GM06990 (cell line): Measurements from ENCODE around the gene RAB11FIP4.

Experiments
- DNase-seq: peaks from one replicate; pipeline ENCODE4 v3.0.0-alpha.2; 2011; ENCODE audit not compliant: insufficient read length; ENCODE audit errors: extremely low read depth
- H3K27me3 ChIP-seq: replicated peaks from 2 replicates; pipeline ENCODE4 v1.6.0; 2011; ENCODE audit warnings: low read length; ENCODE audit not compliant: control insufficient read depth, insufficient read depth
- H3K36me3 ChIP-seq: 2 replicates; pipeline ENCODE4 v1.5.1; 2011; ENCODE audit warnings: low read length; ENCODE audit not compliant: control insufficient read depth, insufficient read depth
- H3K4me3 ChIP-seq: replicated peaks from 2 replicates; pipeline ENCODE4 v1.5.1; 2011; ENCODE audit warnings: low read depth, mild to moderate bottlenecking, control low read depth, low read length
- CTCF ChIP-seq: IDR thresholded peaks from 2 replicates; pipeline ENCODE4 v1.5.1; 2011; ENCODE audit warnings: low read length, control low read depth, mild to moderate bottlenecking, inconsistent platforms; ENCODE audit not compliant: insufficient read depth, poor library complexity, severe bottlenecking

RAB11FIP4 gene

GRCh38 chr17:31431098-31431851 lies 39.8 kb downstream of the RAB11FIP4 start:
- Histone ChIP-seq H3K36me3 (no peaks in the 10 kb centered on the region), H3K27me3 (no peaks in the 10 kb centered on the region), H3K4me3 (no peak overlapping the region)
- no peak for DNase-seq
- TF ChIP-seq CTCF: no peak

DNA sequence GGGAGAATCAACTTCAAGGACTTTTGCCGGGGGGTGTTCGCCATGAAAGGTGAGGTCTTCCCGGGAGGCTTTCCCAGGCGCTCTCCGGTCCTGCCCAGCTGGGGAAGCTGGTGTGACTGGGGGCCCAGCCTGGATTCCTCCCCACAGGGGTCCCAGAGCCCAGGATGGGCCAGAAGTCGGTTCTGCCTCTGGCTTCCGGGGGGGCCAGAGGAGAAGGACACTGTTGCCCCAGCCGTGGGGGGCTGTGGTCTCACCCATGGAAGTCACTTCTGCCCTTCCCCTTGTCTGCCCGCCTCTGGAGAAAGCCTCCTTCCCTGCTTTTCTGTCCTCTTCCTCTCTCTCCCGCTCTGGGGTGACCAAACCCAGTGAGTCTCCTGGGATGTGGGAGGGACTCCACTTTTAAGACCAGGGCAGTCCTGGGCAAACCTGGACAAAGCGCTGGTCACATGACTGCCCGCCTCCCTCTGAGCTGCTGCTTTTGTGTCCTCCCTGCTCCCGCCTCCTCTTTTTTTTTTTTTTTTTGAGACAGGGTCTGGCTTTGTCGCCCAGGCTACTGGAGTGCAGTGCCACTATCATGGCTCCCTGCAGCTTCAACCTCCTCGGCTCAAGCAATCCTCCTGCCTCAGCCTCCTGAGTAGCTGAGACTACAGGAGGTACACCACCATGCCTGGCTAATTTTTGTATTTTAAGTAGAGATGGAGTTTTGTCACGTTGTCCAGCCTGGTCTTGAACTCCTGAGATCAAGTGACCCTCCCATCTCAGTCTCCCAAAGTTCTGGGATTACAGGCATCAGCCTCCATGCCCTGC lies 40.6 kb downstream of the RAB11FIP4 start:
- Histone ChIP-seq H3K4me3 (no peak overlapping the region), H3K36me3 (no peaks in the 10 kb centered on the region), H3K27me3 (no peaks in the 10 kb centered on the region)
- no peak for TF ChIP-seq CTCF
- DNase-seq: no peak

- TF ChIP-seq CTCF: no peak
- Histone ChIP-seq H3K27me3 (no peaks in the 10 kb centered on the region; the same call in 1 of the 2 replicates), H3K36me3 (no peaks in the 10 kb centered on the region), H3K4me3 (no peak overlapping the region)
- DNase-seq: no peak
These were observed 41.8 kb downstream of the RAB11FIP4 start for GRCh38 chr17:31433091-31433790.

DNA sequence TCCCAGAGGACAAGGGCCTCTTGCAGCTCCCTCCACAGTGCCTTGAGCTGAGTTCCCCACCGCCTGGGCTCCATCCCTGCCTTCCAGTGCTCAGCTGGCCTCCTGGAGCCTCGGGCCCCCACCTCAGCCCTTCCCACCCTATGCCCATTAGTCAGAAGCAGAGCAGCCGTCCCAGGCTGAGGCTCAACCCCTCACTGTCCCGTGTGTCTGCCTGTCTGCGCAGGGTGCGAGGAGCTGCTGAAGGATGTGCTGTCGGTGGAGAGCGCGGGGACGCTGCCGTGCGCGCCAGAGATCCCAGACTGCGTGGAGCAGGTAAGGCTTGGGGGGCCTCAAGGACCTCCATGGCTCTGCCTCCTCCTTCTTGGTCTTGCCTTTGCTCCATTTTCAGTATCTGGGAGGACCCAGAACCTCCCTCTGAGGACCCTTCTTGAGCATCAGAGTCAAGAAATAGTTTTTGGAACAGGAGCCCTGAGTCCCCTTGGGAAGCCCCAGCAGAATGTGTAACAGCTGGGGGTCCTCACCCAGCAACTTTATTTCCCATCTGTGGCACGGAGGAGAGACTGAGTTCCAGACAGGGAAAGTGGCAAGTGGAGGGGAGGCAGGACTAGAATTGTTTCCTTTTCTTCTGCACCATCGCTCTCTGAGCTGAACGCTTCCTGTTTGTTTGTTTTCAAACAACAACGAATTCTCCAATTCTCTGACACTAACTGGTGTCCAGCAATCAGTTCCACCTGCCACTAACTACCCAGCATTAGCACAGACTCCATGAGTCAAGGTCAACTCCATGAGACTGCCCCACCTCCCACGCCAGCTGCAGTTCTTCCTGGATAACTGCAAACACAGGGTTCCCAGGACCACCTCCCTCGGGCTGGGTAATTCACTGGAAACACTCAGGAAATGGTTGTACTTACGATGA lies 42.6 kb downstream of the RAB11FIP4 start:
- TF ChIP-seq CTCF: no peak
- Histone ChIP-seq H3K36me3 (no peaks in the 10 kb centered on the region), H3K27me3 (no peaks in the 10 kb centered on the region; the same call in 1 of the 2 replicates), H3K4me3 (no peak overlapping the region)
- DNase-seq: no peak

DNA sequence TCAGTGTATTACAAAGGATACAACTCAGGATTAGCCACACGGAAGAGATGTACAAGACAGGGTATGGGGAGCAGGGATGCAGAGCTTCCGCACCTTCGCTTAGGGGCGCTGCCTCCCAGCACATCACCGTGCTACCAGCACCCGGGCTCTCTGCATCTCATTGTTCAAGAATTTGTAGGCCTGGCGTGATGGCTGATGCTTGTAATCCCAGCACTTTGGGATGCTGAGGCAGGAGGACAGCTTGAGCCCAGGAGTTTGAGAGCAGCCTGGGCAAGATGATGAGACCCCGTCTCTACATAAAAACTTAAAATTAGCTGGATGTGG lies 43.2 kb downstream of the RAB11FIP4 start:
- no peak for DNase-seq
- TF ChIP-seq CTCF: no peak

More for the DNA sequence above, 43.2 kb downstream of the RAB11FIP4 start:
- H3K36me3 ChIP-seq: no peaks in the 10 kb centered on the region
- no peak overlapping the region for H3K4me3 ChIP-seq
- no peaks in the 10 kb centered on the region; the same call in 1 of the 2 replicates for H3K27me3 ChIP-seq
